Neuronal stem cell (in vitro differentiated cells): ENCODE data around the gene PCP4.
A peak's percentile ranks its signal among the peaks of the same experiment; 100 is the strongest.

Experiments used
- DNase-seq: peaks from one replicate; pipeline ENCODE4 v3.0.0-alpha.2; 2013; ENCODE audit warnings: low spot score
- H2AFZ ChIP-seq: one replicate; pipeline ENCODE4 v1.6.1; 2013; ENCODE audit warnings: mild to moderate bottlenecking, low read length, inconsistent platforms
- H2AK5ac ChIP-seq: 2 replicates; pipeline ENCODE4 v1.6.1; 2013; ENCODE audit warnings: low read depth, mild to moderate bottlenecking, inconsistent platforms, low read length, moderate library complexity, mixed read lengths
- H2BK120ac ChIP-seq: 2 replicates; pipeline ENCODE4 v1.6.1; 2013; ENCODE audit warnings: low read depth, mild to moderate bottlenecking, inconsistent platforms, low read length, moderate library complexity, mixed read lengths
- H2BK12ac ChIP-seq: one replicate; pipeline ENCODE4 v1.6.1; 2013; ENCODE audit warnings: low read length, inconsistent platforms
- H2BK15ac ChIP-seq: 2 replicates; pipeline ENCODE4 v1.6.1; 2013; ENCODE audit warnings: mild to moderate bottlenecking, low read length, inconsistent platforms, mixed read lengths
- H2BK5ac ChIP-seq: one replicate; pipeline ENCODE4 v1.6.1; 2013; ENCODE audit warnings: inconsistent platforms, mild to moderate bottlenecking, low read length, moderate library complexity
- H3K14ac ChIP-seq: one replicate; pipeline ENCODE4 v1.6.1; 2013; ENCODE audit warnings: low read length, inconsistent platforms
- H3K18ac ChIP-seq: 2 replicates; pipeline ENCODE4 v1.6.1; 2013; ENCODE audit warnings: low read length, inconsistent platforms
- H3K23ac ChIP-seq: 2 replicates; pipeline ENCODE4 v1.6.1; 2013; ENCODE audit warnings: low read depth, mild to moderate bottlenecking, mixed read lengths, low read length, inconsistent platforms; ENCODE audit not compliant: poor library complexity
- H3K27ac ChIP-seq: replicated peaks from 3 replicates; pipeline ENCODE4 v1.5.1; 2013; ENCODE audit warnings: low read length, inconsistent platforms
- H3K27me3 ChIP-seq, 3 experiments: 2 replicates each; pipeline ENCODE4 v1.6.1; 2013; ENCODE audit warnings: low read length in 3 of 3, mild to moderate bottlenecking in 2 of 3, inconsistent platforms in 1 of 3, low read depth in 1 of 3, mixed read lengths in 1 of 3, moderate library complexity in 1 of 3; ENCODE audit not compliant: control insufficient read depth in 3 of 3, insufficient read depth in 3 of 3
- H3K36me3 ChIP-seq, 2 donors: replicated peaks in 1 of 2; 2 replicates each; pipeline ENCODE4 v1.6.1; 2013; ENCODE audit warnings: low read length in 2 of 2; ENCODE audit not compliant: control insufficient read depth in 2 of 2, insufficient read depth in 2 of 2
- H3K4ac ChIP-seq: 2 replicates; pipeline ENCODE4 v1.6.1; 2013; ENCODE audit warnings: inconsistent platforms, mild to moderate bottlenecking, low read length, moderate library complexity
- H3K4me1 ChIP-seq, 2 donors: 1 replicate in 1 of 2; 2 replicates in 1 of 2; pipeline ENCODE4 v1.6.1; 2013; ENCODE audit warnings: low read length in 2 of 2, low read depth in 1 of 2; ENCODE audit not compliant: control insufficient read depth in 2 of 2, insufficient read depth in 1 of 2
- H3K4me2 ChIP-seq: one replicate; pipeline ENCODE4 v1.6.1; 2013; ENCODE audit warnings: mild to moderate bottlenecking, low read length, inconsistent platforms; ENCODE audit not compliant: insufficient read depth, poor library complexity, severe bottlenecking
- H3K4me3 ChIP-seq, 2 donors: 2 replicates each; pipeline ENCODE4 v1.5.1; 2013; ENCODE audit warnings: low read length in 2 of 2, mild to moderate bottlenecking in 2 of 2, inconsistent platforms in 1 of 2, moderate library complexity in 1 of 2
- H3K79me1 ChIP-seq: one replicate; pipeline ENCODE4 v1.6.1; 2013; ENCODE audit warnings: low read depth, mild to moderate bottlenecking, inconsistent platforms, low read length, moderate library complexity
- H3K9ac ChIP-seq: one replicate; pipeline ENCODE4 v1.6.1; 2013; ENCODE audit warnings: mild to moderate bottlenecking, low read depth, low read length, inconsistent platforms; ENCODE audit not compliant: poor library complexity
- H3K9me3 ChIP-seq, 2 donors: replicated peaks in 1 of 2; 2 replicates each; pipeline versions ENCODE3 to v1.6.1; 2013; ENCODE audit warnings: low read length in 2 of 2, mild to moderate bottlenecking in 2 of 2, inconsistent platforms in 1 of 2, low read depth in 1 of 2, mixed read lengths in 1 of 2, moderate library complexity in 1 of 2; ENCODE audit not compliant: control insufficient read depth in 2 of 2, insufficient read depth in 1 of 2
- H4K8ac ChIP-seq: one replicate; pipeline ENCODE4 v1.6.1; 2013; ENCODE audit warnings: low read depth, mild to moderate bottlenecking, inconsistent platforms, low read length, moderate library complexity
- H4K91ac ChIP-seq: one replicate; pipeline ENCODE4 v1.6.1; 2013; ENCODE audit warnings: low read length, low read depth, mild to moderate bottlenecking, inconsistent platforms; ENCODE audit not compliant: poor library complexity
- WGBS, 2 donors: extraction: QIAGEN DNeasy Blood & Tissue Kit; methylation state at CpG; one replicate each; pipeline ENCODE4 v1.1.7; 2013; ENCODE audit warnings: missing lambda C conversion rate in 2 of 2, mixed read lengths in 1 of 2; ENCODE audit not compliant: insufficient read length in 2 of 2, insufficient replicate concordance in 1 of 2; ENCODE audit errors: extremely low coverage in 2 of 2; 5-methylcytosine and 5-hydroxymethylcytosine counted together

Gene PCP4

GRCh38 chr21:39834543-39834942, 32.7 kb upstream of the PCP4 start:
- DNase-seq = no peak
- no peak overlapping the region for H3K4me2 ChIP-seq
- H3K4me1 ChIP-seq = peaks cover 0 to 2% of the 10 kb centered on the region in 2 donors
- no peak overlapping the region for H3K18ac ChIP-seq
- no peak overlapping the region for H3K14ac ChIP-seq
- WGBS, 2 donors = no CpG with 5 or more reads among the region's 4 CpGs
- H3K4ac ChIP-seq = no peak overlapping the region
- no peak overlapping the region for H3K4me3 ChIP-seq
- H3K36me3 ChIP-seq = no peaks in the 10 kb centered on the region
- no peak overlapping the region for H3K9ac ChIP-seq
- no peaks in the 10 kb centered on the region for H3K79me1 ChIP-seq
- H2AFZ ChIP-seq = no peak overlapping the region
- H3K23ac ChIP-seq = no peak overlapping the region
- no peak overlapping the region for H2BK15ac ChIP-seq
- H2BK12ac ChIP-seq = no peak overlapping the region
- no peak overlapping the region for H2BK5ac ChIP-seq
- H2AK5ac ChIP-seq = no peak overlapping the region
- no peaks in the 10 kb centered on the region for H3K9me3 ChIP-seq
- H4K91ac ChIP-seq = no peak overlapping the region
- no peaks in the 10 kb centered on the region for H3K27me3 ChIP-seq
- H4K8ac ChIP-seq = no peak overlapping the region
- no peak overlapping the region for H3K27ac ChIP-seq
- H2BK120ac ChIP-seq = no peak overlapping the region

- H2AFZ ChIP-seq = no peak overlapping the region
- H3K18ac ChIP-seq = no peak overlapping the region
- H3K27ac ChIP-seq = no peak overlapping the region
- H3K9ac ChIP-seq = no peak overlapping the region
- H2BK120ac ChIP-seq = no peak overlapping the region
- no peak overlapping the region for H2BK12ac ChIP-seq
- WGBS, 2 donors = no CpG with 5 or more reads among the region's 4 CpGs
- H3K4me1 ChIP-seq = peaks cover 0 to 2% of the 10 kb centered on the region in 2 donors
- no peak for DNase-seq
- H3K27me3 ChIP-seq = no peaks in the 10 kb centered on the region
- H3K14ac ChIP-seq = no peak overlapping the region
- no peak overlapping the region for H3K4me2 ChIP-seq
- H3K23ac ChIP-seq = no peak overlapping the region
- no peak overlapping the region for H3K4ac ChIP-seq
- no peak overlapping the region for H4K91ac ChIP-seq
- no peak overlapping the region for H3K4me3 ChIP-seq
- no peak overlapping the region for H4K8ac ChIP-seq
- no peaks in the 10 kb centered on the region for H3K9me3 ChIP-seq
- H2BK5ac ChIP-seq = no peak overlapping the region
- H3K36me3 ChIP-seq = no peaks in the 10 kb centered on the region
- H3K79me1 ChIP-seq = no peaks in the 10 kb centered on the region
- H2BK15ac ChIP-seq = no peak overlapping the region
- no peak overlapping the region for H2AK5ac ChIP-seq
Observed at GRCh38 chr21:39837861-39838359, 29.3 kb upstream of the PCP4 start.

GRCh38 chr21:39840373-39841097, 26.7 kb upstream of the PCP4 start:
- H3K18ac ChIP-seq = peak overlapping the region; percentile 20
- H3K4me2 ChIP-seq = no peak overlapping the region
- no peak overlapping the region for H3K4me3 ChIP-seq
- H3K79me1 ChIP-seq = no peaks in the 10 kb centered on the region
- H2AK5ac ChIP-seq = no peak overlapping the region
- DNase-seq = no peak
- H2BK5ac ChIP-seq = no peak overlapping the region
- no peak overlapping the region for H3K4ac ChIP-seq
- no peak overlapping the region for H3K14ac ChIP-seq
- no peak overlapping the region for H4K8ac ChIP-seq
- no peak overlapping the region for H4K91ac ChIP-seq
- no peak overlapping the region for H3K9ac ChIP-seq
- H3K23ac ChIP-seq = peak overlapping the region; percentile 17
- H2BK12ac ChIP-seq = no peak overlapping the region
- H3K9me3 ChIP-seq = no peaks in the 10 kb centered on the region
- WGBS, 2 donors = no CpG with 5 or more reads among the region's 22 CpGs
- H3K36me3 ChIP-seq = no peaks in the 10 kb centered on the region
- H2AFZ ChIP-seq = no peak overlapping the region
- H2BK120ac ChIP-seq = no peak overlapping the region
- no peak overlapping the region for H3K27ac ChIP-seq
- H3K4me1 ChIP-seq = peaks cover 3 to 7% of the 10 kb centered on the region in 2 donors
- no peaks in the 10 kb centered on the region for H3K27me3 ChIP-seq
- H2BK15ac ChIP-seq = no peak overlapping the region

- Histone ChIP-seq H3K27me3 (no peaks in the 10 kb centered on the region), H3K23ac (no peak overlapping the region), H3K9ac (no peak overlapping the region), H3K36me3 (no peaks in the 10 kb centered on the region), H3K9me3 (no peaks in the 10 kb centered on the region), H2BK120ac (no peak overlapping the region), H3K4ac (no peak overlapping the region), H2BK5ac (no peak overlapping the region), H3K27ac (no peak overlapping the region), H2AK5ac (no peak overlapping the region), H3K18ac (peak overlapping the region; percentile 55), H3K4me1 (peaks cover 5 to 10% of the 10 kb centered on the region in 2 donors), H3K14ac (no peak overlapping the region), H4K91ac (no peak overlapping the region), H2AFZ (no peak overlapping the region), H4K8ac (no peak overlapping the region), H3K4me3 (no peak overlapping the region), H2BK12ac (no peak overlapping the region), H2BK15ac (no peak overlapping the region), H3K79me1 (no peaks in the 10 kb centered on the region), H3K4me2 (no peak overlapping the region)
- WGBS, 2 donors = no CpG with 5 or more reads among the region's 14 CpGs
- no peak for DNase-seq
Observed at GRCh38 chr21:39842741-39843459, 24.3 kb upstream of the PCP4 start.
